Fibroblast of lung (primary cell): ENCODE data around the gene OGG1. TPM values are rescaled to one million over a fixed set of nuclear protein-coding genes. Genes with fewer than 3 reads are reported as not detected.

ENCODE experiments used
- DNase-seq, 2 donors: peaks; one replicate each; pipeline versions ENCODE4 v3.0.0 to v3.0.0-alpha.2; 2010; ENCODE audit warnings: low read depth in 2 of 2
- H2AFZ ChIP-seq: 2 replicates; pipeline ENCODE4 v1.5.1; 2012; ENCODE audit warnings: low read length, control low read depth, inconsistent platforms
- H3K27ac ChIP-seq: 2 replicates; pipeline ENCODE4 v1.5.1; 2011; ENCODE audit warnings: low read length, control low read depth; ENCODE audit not compliant: insufficient read depth
- H3K27me3 ChIP-seq: 2 replicates; pipeline ENCODE4 v1.5.1; 2011; ENCODE audit warnings: mild to moderate bottlenecking, low read length; ENCODE audit not compliant: control insufficient read depth, insufficient read depth
- H3K36me3 ChIP-seq: 2 replicates; pipeline ENCODE4 v1.5.1; 2011; ENCODE audit warnings: low read length; ENCODE audit not compliant: control insufficient read depth, insufficient read depth
- H3K4me1 ChIP-seq: 2 replicates; pipeline ENCODE4 v1.5.1; 2011; ENCODE audit warnings: low read length; ENCODE audit not compliant: control insufficient read depth, insufficient read depth; ENCODE audit errors: extremely low read depth
- H3K4me2 ChIP-seq: 2 replicates; pipeline ENCODE4 v1.5.1; 2011; ENCODE audit warnings: low read length, control low read depth; ENCODE audit not compliant: insufficient read depth; ENCODE audit errors: extremely low read depth
- H3K4me3 ChIP-seq, 4 experiments: fragments of 200-600 bp in 1 of 4; sonication (generic) in 1 of 4; replicated peaks in 1 of 4; 2 replicates each; pipeline ENCODE4 v1.5.1; 2011 to 2016; ENCODE audit warnings: low read length in 4 of 4, low read depth in 3 of 4, mild to moderate bottlenecking in 3 of 4, control low read depth in 2 of 4, inconsistent platforms in 1 of 4, mixed read lengths in 1 of 4; ENCODE audit not compliant: insufficient read depth in 1 of 4; ENCODE audit errors: control extremely low read depth in 1 of 4
- H3K79me2 ChIP-seq: 2 replicates; pipeline ENCODE4 v1.5.1; 2012; ENCODE audit warnings: mild to moderate bottlenecking, low read length, inconsistent platforms; ENCODE audit not compliant: control insufficient read depth, insufficient read depth
- H3K9ac ChIP-seq: 2 replicates; pipeline ENCODE4 v1.5.1; 2011; ENCODE audit warnings: mild to moderate bottlenecking, low read length, control low read depth; ENCODE audit not compliant: insufficient read depth
- H3K9me3 ChIP-seq: 2 replicates; pipeline ENCODE4 v1.5.1; 2012; ENCODE audit warnings: low read depth, low read length; ENCODE audit not compliant: control insufficient read depth, insufficient read depth
- H4K20me1 ChIP-seq: 2 replicates; pipeline ENCODE4 v1.5.1; 2011; ENCODE audit warnings: low read length; ENCODE audit not compliant: control insufficient read depth, insufficient read depth; ENCODE audit errors: extremely low read depth
- CTCF ChIP-seq, 2 donors: IDR thresholded peaks in 1 of 2; conservative IDR thresholded peaks in 1 of 2; 1 replicate in 1 of 2; 2 replicates in 1 of 2; pipeline ENCODE4 v1.5.1; 2011 to 2012; ENCODE audit warnings: low read length in 2 of 2, control low read depth in 1 of 2, inconsistent platforms in 1 of 2, low read depth in 1 of 2, mild to moderate bottlenecking in 1 of 2
- EZH2 ChIP-seq: IDR thresholded peaks from 2 replicates; pipeline ENCODE4 v1.5.1; 2012; ENCODE audit warnings: low read length, control low read depth, mild to moderate bottlenecking; ENCODE audit errors: missing control alignments
- polyA plus RNA-seq, 2 donors: library from polyadenylated mRNA; depleted of rRNA in 1 of 2; stranded (reverse) in 1 of 2; unstranded in 1 of 2; fragments of >200 nt; gene quantifications; 2 replicates each; pipeline ENCODE4 v1.2.1, GENCODE V29; 2011 to 2012; ENCODE audit warnings: missing spikeins in 1 of 2
- total RNA-seq: library from RNA; depleted of rRNA; stranded (reverse); fragments of >200 nt; gene quantifications from 2 replicates; pipeline ENCODE4 v1.2.1, GENCODE V29; 2014

The OGG1 gene
- total and polyA plus RNA-seq, 2 donors (not counting 1 experiment from before 2014, with no cell fraction given), result 20.1 to 24.4 TPM

GRCh38 chr3:9782770-9783169, 33.0 kb downstream of the OGG1 start:
- Histone ChIP-seq H3K36me3 (peaks cover 22% of the 10 kb centered on the region), H3K27ac (no peak overlapping the region), H3K79me2 (no peaks in the 10 kb centered on the region), H3K9me3 (no peaks in the 10 kb centered on the region), H3K27me3 (no peaks in the 10 kb centered on the region), H2AFZ (no peak overlapping the region), H3K4me2 (no peak overlapping the region), H3K9ac (no peak overlapping the region), H4K20me1 (no peaks in the 10 kb centered on the region), H3K4me3 (no peak overlapping the region), H3K4me1 (peaks cover 2% of the 10 kb centered on the region)
- no peak for TF ChIP-seq CTCF (conservative IDR thresholded peaks at IDR 0.05 in 1 of 2, IDR thresholded peaks at IDR 0.05 in 1 of 2; ENCODE audit: low read depth in 1 of 2, low read length in 2 of 2)
- TF ChIP-seq EZH2, result no peak
- no peak for DNase-seq

- H3K9me3 ChIP-seq, result no peaks in the 10 kb centered on the region
- H3K4me2 ChIP-seq, result no peak overlapping the region
- H3K27ac ChIP-seq, result no peak overlapping the region
- no peak overlapping the region for H2AFZ ChIP-seq
- no peak overlapping the region for H3K4me3 ChIP-seq
- H3K36me3 ChIP-seq, result peaks cover 24% of the 10 kb centered on the region
- TF ChIP-seq CTCF (conservative IDR thresholded peaks at IDR 0.05 in 1 of 2, IDR thresholded peaks at IDR 0.05 in 1 of 2; ENCODE audit: low read depth in 1 of 2, low read length in 2 of 2), result no peak
- TF ChIP-seq EZH2, result no peak
- no peaks in the 10 kb centered on the region for H4K20me1 ChIP-seq
- no peak for DNase-seq
- H3K79me2 ChIP-seq, result no peaks in the 10 kb centered on the region
- H3K27me3 ChIP-seq, result no peaks in the 10 kb centered on the region
- no peak overlapping the region for H3K9ac ChIP-seq
- H3K4me1 ChIP-seq, result no peaks in the 10 kb centered on the region
These were observed 34.2 kb downstream of the OGG1 start for GRCh38 chr3:9783954-9784353.

GRCh38 chr3:9784965-9785364, 35.2 kb downstream of the OGG1 start:
- Histone ChIP-seq H4K20me1 (no peaks in the 10 kb centered on the region), H3K9me3 (no peaks in the 10 kb centered on the region), H3K4me1 (no peaks in the 10 kb centered on the region), H3K79me2 (no peaks in the 10 kb centered on the region), H3K27ac (no peak overlapping the region), H3K9ac (no peak overlapping the region), H3K36me3 (peaks cover 31% of the 10 kb centered on the region), H2AFZ (no peak overlapping the region), H3K4me2 (no peak overlapping the region), H3K4me3 (no peak overlapping the region), H3K27me3 (no peaks in the 10 kb centered on the region)
- peak in 1 of 2 donors; percentile 52 for DNase-seq
- TF ChIP-seq EZH2, result no peak
- TF ChIP-seq CTCF (conservative IDR thresholded peaks at IDR 0.05 in 1 of 2, IDR thresholded peaks at IDR 0.05 in 1 of 2; ENCODE audit: low read depth in 1 of 2, low read length in 2 of 2), result no peak
